ENCODE results near the gene SEPTIN10.

DNA sequence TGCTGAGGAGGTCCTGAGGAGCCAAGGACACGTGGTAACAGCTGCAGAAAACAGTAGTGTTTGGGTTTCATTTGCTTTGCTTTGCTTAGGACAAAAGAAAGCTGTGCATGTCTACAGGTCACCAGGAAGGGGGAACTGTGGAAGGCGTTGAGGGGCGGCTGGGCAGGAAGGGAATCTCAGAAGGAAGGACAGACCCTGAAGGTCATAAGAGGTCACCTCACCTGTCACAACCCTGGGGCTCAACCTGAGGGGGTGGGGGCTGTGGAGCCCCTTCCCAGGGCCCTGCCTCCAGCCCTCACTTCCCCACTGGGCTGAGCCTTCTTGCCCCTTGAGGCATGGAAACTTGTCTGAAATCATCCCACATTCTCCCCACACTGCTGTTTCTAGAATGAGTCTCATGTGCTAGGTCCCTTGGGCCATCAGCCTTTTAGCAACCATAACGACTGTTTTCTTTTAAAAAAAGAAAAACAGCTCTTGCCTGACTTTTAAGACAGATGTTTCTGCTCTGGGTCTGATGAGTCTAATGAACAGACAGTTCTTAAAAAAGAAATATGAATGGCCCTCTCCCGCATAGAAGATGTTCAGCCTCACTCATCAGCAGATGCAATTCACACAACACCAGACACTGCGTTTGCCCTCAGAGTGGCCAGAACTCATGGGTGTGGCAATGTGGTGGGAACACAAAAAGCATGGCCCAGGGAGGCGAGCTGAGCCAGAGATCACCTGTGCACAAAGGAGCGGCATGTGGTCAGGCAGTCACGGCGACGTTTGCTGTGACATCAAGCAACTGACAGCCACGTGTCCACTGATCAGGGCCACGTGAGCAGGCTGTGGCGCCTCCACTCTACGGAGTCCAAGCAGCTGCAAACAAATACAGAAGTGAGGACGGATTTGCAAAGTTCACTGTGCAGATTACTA, 84.0 kb downstream of the SEPTIN10 start:
- TF ChIP-seq, protein P1, sequence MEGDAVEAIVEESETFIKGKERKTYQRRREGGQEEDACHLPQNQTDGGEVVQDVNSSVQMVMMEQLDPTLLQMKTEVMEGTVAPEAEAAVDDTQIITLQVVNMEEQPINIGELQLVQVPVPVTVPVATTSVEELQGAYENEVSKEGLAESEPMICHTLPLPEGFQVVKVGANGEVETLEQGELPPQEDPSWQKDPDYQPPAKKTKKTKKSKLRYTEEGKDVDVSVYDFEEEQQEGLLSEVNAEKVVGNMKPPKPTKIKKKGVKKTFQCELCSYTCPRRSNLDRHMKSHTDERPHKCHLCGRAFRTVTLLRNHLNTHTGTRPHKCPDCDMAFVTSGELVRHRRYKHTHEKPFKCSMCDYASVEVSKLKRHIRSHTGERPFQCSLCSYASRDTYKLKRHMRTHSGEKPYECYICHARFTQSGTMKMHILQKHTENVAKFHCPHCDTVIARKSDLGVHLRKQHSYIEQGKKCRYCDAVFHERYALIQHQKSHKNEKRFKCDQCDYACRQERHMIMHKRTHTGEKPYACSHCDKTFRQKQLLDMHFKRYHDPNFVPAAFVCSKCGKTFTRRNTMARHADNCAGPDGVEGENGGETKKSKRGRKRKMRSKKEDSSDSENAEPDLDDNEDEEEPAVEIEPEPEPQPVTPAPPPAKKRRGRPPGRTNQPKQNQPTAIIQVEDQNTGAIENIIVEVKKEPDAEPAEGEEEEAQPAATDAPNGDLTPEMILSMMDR (IDR thresholded peaks at IDR 0.05): no peak
- TF ChIP-seq, protein P2, sequence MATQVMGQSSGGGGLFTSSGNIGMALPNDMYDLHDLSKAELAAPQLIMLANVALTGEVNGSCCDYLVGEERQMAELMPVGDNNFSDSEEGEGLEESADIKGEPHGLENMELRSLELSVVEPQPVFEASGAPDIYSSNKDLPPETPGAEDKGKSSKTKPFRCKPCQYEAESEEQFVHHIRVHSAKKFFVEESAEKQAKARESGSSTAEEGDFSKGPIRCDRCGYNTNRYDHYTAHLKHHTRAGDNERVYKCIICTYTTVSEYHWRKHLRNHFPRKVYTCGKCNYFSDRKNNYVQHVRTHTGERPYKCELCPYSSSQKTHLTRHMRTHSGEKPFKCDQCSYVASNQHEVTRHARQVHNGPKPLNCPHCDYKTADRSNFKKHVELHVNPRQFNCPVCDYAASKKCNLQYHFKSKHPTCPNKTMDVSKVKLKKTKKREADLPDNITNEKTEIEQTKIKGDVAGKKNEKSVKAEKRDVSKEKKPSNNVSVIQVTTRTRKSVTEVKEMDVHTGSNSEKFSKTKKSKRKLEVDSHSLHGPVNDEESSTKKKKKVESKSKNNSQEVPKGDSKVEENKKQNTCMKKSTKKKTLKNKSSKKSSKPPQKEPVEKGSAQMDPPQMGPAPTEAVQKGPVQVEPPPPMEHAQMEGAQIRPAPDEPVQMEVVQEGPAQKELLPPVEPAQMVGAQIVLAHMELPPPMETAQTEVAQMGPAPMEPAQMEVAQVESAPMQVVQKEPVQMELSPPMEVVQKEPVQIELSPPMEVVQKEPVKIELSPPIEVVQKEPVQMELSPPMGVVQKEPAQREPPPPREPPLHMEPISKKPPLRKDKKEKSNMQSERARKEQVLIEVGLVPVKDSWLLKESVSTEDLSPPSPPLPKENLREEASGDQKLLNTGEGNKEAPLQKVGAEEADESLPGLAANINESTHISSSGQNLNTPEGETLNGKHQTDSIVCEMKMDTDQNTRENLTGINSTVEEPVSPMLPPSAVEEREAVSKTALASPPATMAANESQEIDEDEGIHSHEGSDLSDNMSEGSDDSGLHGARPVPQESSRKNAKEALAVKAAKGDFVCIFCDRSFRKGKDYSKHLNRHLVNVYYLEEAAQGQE (IDR thresholded peaks at IDR 0.05; ENCODE audit: insufficient read depth in 1 of 2, low read depth in 2 of 2, low read length in 1 of 2): no peak
